NCI-H2196 treated with DMSO at 0.1 percent for 48 hours (cell line): Measurements from ENCODE around the gene DGKB.

ENCODE experiments used
- DNase-seq: peaks from one replicate; lab custom pipeline; 2025; ENCODE audit not compliant: unreplicated experiment; lab: John Stamatoyannopoulos, UW

The DGKB gene

GRCh38 chr7:14825912-14826311, 76.6 kb downstream of the DGKB start:
- DNase-seq, result no peak

- no peak for DNase-seq
Measured at GRCh38 chr7:14822481-14822854, 80.1 kb downstream of the DGKB start.

- no peak for DNase-seq
Measured at GRCh38 chr7:14821757-14822480, 80.6 kb downstream of the DGKB start.

GRCh38 chr7:14818871-14819270, 83.7 kb downstream of the DGKB start:
- no peak for DNase-seq

GRCh38 chr7:14817829-14818614, 84.5 kb downstream of the DGKB start:
- no peak for DNase-seq

- DNase-seq, result no peak
Measured at GRCh38 chr7:14807507-14807906, 95.0 kb downstream of the DGKB start.

- DNase-seq, result no peak
Measured at GRCh38 chr7:14806891-14807290, 95.7 kb downstream of the DGKB start.

GRCh38 chr7:14805105-14805719, 97.3 kb downstream of the DGKB start:
- DNase-seq, result no peak

GRCh38 chr7:14800664-14801063, 101.9 kb downstream of the DGKB start:
- DNase-seq, result no peak

- no peak for DNase-seq
Measured at GRCh38 chr7:14793151-14793550, 109.4 kb downstream of the DGKB start.

- no peak for DNase-seq
Measured at GRCh38 chr7:14787551-14787950, 115.0 kb downstream of the DGKB start.

GRCh38 chr7:14786314-14786895, 116.1 kb downstream of the DGKB start:
- no peak for DNase-seq

- DNase-seq, result no peak
Measured at GRCh38 chr7:14777806-14778205, 124.7 kb downstream of the DGKB start.

- DNase-seq, result no peak
Measured at GRCh38 chr7:14776266-14776665, 126.3 kb downstream of the DGKB start.

- DNase-seq, result no peak
Measured at GRCh38 chr7:14773729-14774271, 128.8 kb downstream of the DGKB start.

GRCh38 chr7:14770614-14771013, 131.9 kb downstream of the DGKB start:
- DNase-seq, result no peak

- no peak for DNase-seq
Measured at GRCh38 chr7:14769261-14769660, 133.3 kb downstream of the DGKB start.

GRCh38 chr7:14767716-14768425, 134.7 kb downstream of the DGKB start:
- no peak for DNase-seq

- no peak for DNase-seq
Measured at GRCh38 chr7:14766747-14767146, 135.8 kb downstream of the DGKB start.

- no peak for DNase-seq
Measured at GRCh38 chr7:14765731-14766130, 136.8 kb downstream of the DGKB start.

- no peak for DNase-seq
Measured at GRCh38 chr7:14762561-14762960, 140.0 kb downstream of the DGKB start.
